Measurements from ENCODE around the gene LRFN2. TPM values are rescaled to one million over a fixed set of nuclear protein-coding genes. Genes with fewer than 3 reads are reported as not detected.

LRFN2 gene
- total and polyA plus RNA-seq, 2 of the 8 experiments (the other 6 are each of a cell fraction or from before 2014, with no cell fraction given) = 2.3 TPM

DNA sequence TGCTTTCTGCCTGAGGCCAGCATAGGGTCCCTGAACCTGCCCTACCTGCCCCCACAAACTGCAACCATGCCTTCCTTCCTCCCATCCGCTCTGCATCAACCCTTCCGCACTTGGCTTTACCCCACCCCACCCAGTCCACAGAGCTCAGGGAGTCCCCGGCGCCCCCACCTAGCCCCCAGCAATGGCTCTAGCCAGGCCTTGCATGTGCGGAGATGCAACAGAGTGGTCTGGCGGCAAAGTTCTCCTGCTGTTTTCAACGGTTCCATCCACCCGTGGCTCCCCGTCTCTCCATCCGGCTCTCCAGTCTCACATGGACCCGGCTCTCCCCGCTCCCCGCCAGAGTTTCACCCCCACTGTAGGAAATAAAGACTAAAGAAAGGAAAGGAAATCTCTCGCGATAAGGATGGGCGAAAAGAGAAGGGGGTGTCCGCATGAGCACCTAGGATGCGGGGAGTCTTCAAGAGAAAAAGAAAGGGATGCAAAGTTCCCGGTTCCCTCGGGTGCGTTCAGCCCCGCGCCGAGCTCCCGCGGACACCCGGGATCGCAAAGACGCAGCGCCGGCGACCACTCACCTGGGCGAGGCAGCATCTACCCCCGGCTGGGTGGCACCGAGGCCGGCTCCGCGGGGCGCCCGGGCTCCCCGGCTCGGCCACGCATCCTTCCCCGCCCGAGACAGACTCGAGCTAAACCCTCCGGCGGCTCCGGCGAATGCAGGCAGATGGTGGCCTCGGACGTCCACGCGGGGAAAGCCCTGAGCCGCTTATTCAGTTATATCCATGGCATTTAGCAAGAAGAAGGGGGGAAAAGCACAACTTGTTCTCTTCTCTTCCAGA, 579 bp downstream of the LRFN2 start:
- H2BK15ac ChIP-seq (ENCODE audit: low read length) = peak overlapping the region; percentile 89; the same call in 1 of the 2 replicates
- CTCF ChIA-PET (ENCODE audit: partially characterized antibody) = interaction anchor here (0.6 to 11.1 kb wide), 27 partner anchors 12 to 671 kb away, joined by 3 to 136 read pairs (median 5); no protein-coding TSS in a partner anchor
- H3K36me3 ChIP-seq (ENCODE audit: control insufficient read depth in 2 of 4, insufficient read depth in 4 of 4, low read length in 3 of 4) = no peaks in the 10 kb centered on the region
- DNase-seq (ENCODE audit: low read depth in 1 of 2, low spot score in 2 of 2) (peak in 1 of 2 experiments; percentile 67), FAIRE-seq (no peak)
- H2BK120ac ChIP-seq (replicated peaks; ENCODE audit: low read depth, low read length) = peak overlapping the region; percentile 19
- peak overlapping the region; percentile 97; the same call in 1 of the 2 replicates for H2BK12ac ChIP-seq (ENCODE audit: low read depth, low read length)
- H3K4ac ChIP-seq (replicated peaks; ENCODE audit: insufficient read length, low read depth, low read length) = peak overlapping the region; percentile 22
- peak overlapping the region; percentile 47; the same call in 1 of the 2 replicates for H2BK5ac ChIP-seq (ENCODE audit: low read depth, low read length)
- peak overlapping the region; percentile 82 for H3K18ac ChIP-seq (ENCODE audit: extremely low read depth, low read length)
- no peak overlapping the region for H3K9ac ChIP-seq (replicated peaks in 1 of 4; ENCODE audit: extremely low read depth in 1 of 4, low read depth in 3 of 4, low read length in 3 of 4)
- WGBS, 2 experiments (ENCODE audit: extremely low coverage in 1 of 2, insufficient coverage in 1 of 2, insufficient read length in 1 of 2, insufficient replicate concordance in 2 of 2, low coverage in 1 of 2, low lambda C conversion rate in 2 of 2, missing lambda C conversion rate in 1 of 2) = 7% methylated on average over 36 of the region's 55 CpGs; no CpG with 5 or more reads in 1 of the 2 experiments
- H2AFZ ChIP-seq (ENCODE audit: low read length) = no peak overlapping the region
- no peaks in the 10 kb centered on the region for H3K79me2 ChIP-seq (ENCODE audit: control insufficient read depth in 1 of 2, insufficient read depth in 2 of 2, low read length in 2 of 2)
- no peaks in the 10 kb centered on the region for H3K9me3 ChIP-seq (ENCODE audit: insufficient read depth in 2 of 2, low read depth in 1 of 2, low read length in 1 of 2)
- peak overlapping the region; percentile 2 for H4K91ac ChIP-seq (replicated peaks; ENCODE audit: insufficient read length, low read length)
- H4K8ac ChIP-seq (ENCODE audit: extremely low read depth, insufficient read depth, low read length) = no peak overlapping the region; the same call in none of the 2 replicates
- POLR2A ChIA-PET (ENCODE audit: partially characterized antibody) = interaction anchor here (0.8 to 1.3 kb wide), 2 partner anchors 11 to 60 kb away, joined by 3 read pairs; no protein-coding TSS in a partner anchor
- H3K4me2 ChIP-seq (ENCODE audit: insufficient read depth in 1 of 2, low read depth in 2 of 2, low read length in 2 of 2) = peak overlapping the region; percentile 88 to 94
- no peak overlapping the region for H3K14ac ChIP-seq (ENCODE audit: insufficient read length)
- peaks cover 3 to 23% (median 19%) of the 10 kb centered on the region in 4 experiments; a peak in 6 of 7 replicates for H3K27me3 ChIP-seq (replicated peaks in 1 of 4; ENCODE audit: control insufficient read depth in 3 of 4, extremely low read depth in 1 of 4, insufficient read depth in 3 of 4, low read length in 3 of 4)
- TF ChIP-seq KDM4A (IDR thresholded peaks at IDR 0.05; ENCODE audit: low read depth, low read length, severe bottlenecking) (peak; percentile 53), ASH2L (IDR thresholded peaks at IDR 0.05; ENCODE audit: low read length) (no peak), SUZ12 (IDR thresholded peaks at IDR 0.05; ENCODE audit: low read length) (peak; percentile 51; the same call in 1 of the 2 replicates)
- H3K23ac ChIP-seq (ENCODE audit: insufficient read length) = no peak overlapping the region
- no peak overlapping the region for H4K5ac ChIP-seq (ENCODE audit: insufficient read length, low read depth, low read length)
- H3K79me1 ChIP-seq (ENCODE audit: low read depth, low read length) = no peaks in the 10 kb centered on the region
- no peak overlapping the region for H2BK20ac ChIP-seq (ENCODE audit: low read length)
- peaks cover 13 to 24% (median 19%) of the 10 kb centered on the region in 4 experiments for H3K4me1 ChIP-seq (replicated peaks in 1 of 4; ENCODE audit: control insufficient read depth in 3 of 4, insufficient read depth in 4 of 4, low read length in 3 of 4)
- peak overlapping the region; percentile 82; the same call in 1 of the 2 replicates for H2AK5ac ChIP-seq (ENCODE audit: low read depth, low read length)
- H4K20me1 ChIP-seq (replicated peaks in 1 of 2; ENCODE audit: control insufficient read depth in 1 of 2, insufficient read depth in 2 of 2, low read length in 2 of 2) = no peaks in the 10 kb centered on the region
- H3K4me3 ChIP-seq (ENCODE audit: extremely low read depth in 1 of 4, insufficient read depth in 2 of 4, low read depth in 3 of 4, low read length in 4 of 4) = peak overlapping the region; percentile 56 to 76 (median 72)
- no peak overlapping the region for H3K27ac ChIP-seq (ENCODE audit: low read depth, low read length)
- peaks cover 13% of the 10 kb centered on the region for H3K23me2 ChIP-seq (ENCODE audit: low read depth, low read length)
- no peak overlapping the region for H3K56ac ChIP-seq (replicated peaks; ENCODE audit: insufficient read length, low read depth, low read length)

Measured in H1 (cell line).